ENCODE results near the gene YWHAQ.
A peak's percentile ranks its signal among the peaks of the same experiment; 100 is the strongest.

The YWHAQ gene

DNA sequence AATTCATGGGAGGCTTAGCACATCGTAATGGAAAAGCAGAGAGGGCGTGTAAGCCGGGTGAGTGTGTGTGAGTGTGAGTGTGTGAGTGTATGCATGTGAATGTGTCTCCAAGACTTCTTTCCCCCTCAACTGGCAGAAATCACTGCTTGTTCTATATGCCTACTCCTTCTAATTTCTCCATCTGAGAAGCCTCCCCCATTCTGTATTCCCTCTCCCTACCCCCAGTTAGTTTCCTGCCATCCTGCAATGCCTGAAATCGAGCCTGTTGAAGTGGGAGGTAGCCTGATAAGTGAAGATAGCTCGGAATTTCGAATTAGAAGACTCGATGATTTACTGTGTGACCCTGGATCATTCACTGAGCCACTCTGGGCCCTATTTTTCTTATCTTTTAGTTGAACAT, 30.0 kb upstream of the YWHAQ start:
- H3K36me3 Mint-ChIP-seq: no peaks in the 10 kb centered on the region
- no peaks in the 10 kb centered on the region for H3K9me3 Mint-ChIP-seq
- peak overlapping the region; percentile 11 for H3K27ac Mint-ChIP-seq
- H3K4me1 Mint-ChIP-seq: peaks cover 5% of the 10 kb centered on the region
- no peaks in the 10 kb centered on the region for H3K27me3 Mint-ChIP-seq
- H3K4me3 Mint-ChIP-seq: no peak overlapping the region

DNA sequence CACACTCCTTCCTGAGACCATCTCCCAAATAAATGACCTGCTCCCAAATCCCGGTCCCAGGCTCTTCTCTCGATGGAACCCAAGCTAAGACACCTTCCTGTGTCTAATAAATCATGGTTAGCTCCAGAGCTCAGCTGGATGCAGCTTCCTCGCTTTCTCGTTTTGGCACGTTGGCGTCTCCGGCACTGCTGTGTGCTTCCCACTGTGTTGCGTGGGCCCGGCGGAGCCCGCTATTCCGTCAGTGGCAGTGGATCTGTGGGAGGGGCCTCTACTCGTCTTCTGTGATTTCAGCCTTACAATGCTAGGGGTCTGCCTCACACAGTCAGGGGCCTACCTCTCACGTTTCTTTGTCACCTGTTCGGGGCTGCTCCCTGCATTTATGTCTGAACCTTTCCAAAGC, 29.4 kb upstream of the YWHAQ start:
- H3K4me3 Mint-ChIP-seq: no peak overlapping the region
- peaks cover 5% of the 10 kb centered on the region for H3K4me1 Mint-ChIP-seq
- no peaks in the 10 kb centered on the region for H3K36me3 Mint-ChIP-seq
- H3K9me3 Mint-ChIP-seq: no peaks in the 10 kb centered on the region
- H3K27me3 Mint-ChIP-seq: no peaks in the 10 kb centered on the region
- H3K27ac Mint-ChIP-seq: no peak overlapping the region

DNA sequence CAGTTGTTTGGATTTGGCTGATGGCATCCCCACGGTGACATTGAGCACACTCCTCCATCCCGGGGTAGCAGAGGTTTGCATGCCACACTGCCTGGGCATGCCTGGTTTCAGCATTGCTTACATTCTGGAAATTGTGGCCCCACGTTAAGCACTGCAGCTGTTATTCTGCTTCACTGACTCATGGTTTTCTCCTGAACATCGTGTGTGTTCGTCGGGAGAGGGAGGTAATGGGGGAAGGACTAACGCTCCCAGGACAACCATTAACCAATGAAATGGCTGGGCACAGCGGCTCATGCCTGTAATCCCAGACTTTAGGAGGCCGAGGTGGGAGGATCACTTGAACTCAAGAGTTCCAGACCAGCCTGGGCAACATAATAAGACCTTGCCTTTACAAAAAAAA, 28.2 kb upstream of the YWHAQ start:
- Mint-ChIP-seq H3K9me3 (no peaks in the 10 kb centered on the region), H3K27me3 (no peaks in the 10 kb centered on the region), H3K4me3 (no peak overlapping the region), H3K27ac (no peak overlapping the region), H3K4me1 (peaks cover 5% of the 10 kb centered on the region), H3K36me3 (no peaks in the 10 kb centered on the region)

DNA sequence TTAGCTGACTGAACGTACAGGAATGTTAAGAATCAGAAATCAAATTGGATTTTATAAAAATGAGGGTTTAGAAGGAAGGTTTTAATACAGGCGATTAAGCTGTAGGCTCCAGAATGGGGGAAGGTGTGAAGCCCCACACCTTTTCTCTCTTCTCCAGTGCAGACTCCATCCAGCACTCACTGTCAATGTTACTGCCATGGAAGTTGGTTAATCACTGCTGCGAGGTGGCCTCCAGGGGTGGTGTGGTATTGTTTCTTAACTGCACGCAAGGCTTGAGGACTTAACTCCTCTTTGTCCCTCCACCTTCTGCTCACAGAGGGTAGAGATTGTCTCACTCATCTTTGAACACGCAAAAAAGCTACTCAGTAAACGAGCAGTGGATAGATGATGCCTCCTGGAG, 26.9 kb upstream of the YWHAQ start:
- Mint-ChIP-seq H3K4me3 (no peak overlapping the region), H3K27me3 (no peaks in the 10 kb centered on the region), H3K36me3 (no peaks in the 10 kb centered on the region), H3K9me3 (no peaks in the 10 kb centered on the region), H3K4me1 (peaks cover 5% of the 10 kb centered on the region), H3K27ac (no peak overlapping the region)

DNA sequence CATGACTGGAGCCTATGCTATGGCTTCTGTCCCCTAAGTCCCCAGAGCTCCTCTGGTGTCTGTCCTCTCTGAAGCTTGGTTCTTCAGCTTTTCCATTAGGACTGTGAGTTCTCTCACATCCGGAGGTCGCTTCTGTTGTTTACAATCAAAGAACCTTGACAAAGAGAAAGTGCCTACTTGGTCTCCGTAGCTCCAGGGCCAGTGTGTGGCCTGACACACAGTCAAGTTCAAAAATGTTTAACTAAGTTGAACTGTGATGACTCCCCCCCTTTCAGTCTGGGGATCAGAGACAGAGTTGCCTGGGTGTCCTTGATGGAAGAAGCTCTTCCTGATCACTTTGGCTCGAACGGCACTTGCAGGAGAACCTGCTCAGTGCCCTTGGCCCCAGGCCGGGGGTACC, 26.3 kb upstream of the YWHAQ start:
- no peaks in the 10 kb centered on the region for H3K27me3 Mint-ChIP-seq
- peaks cover 5% of the 10 kb centered on the region for H3K4me1 Mint-ChIP-seq
- H3K36me3 Mint-ChIP-seq: no peaks in the 10 kb centered on the region
- H3K9me3 Mint-ChIP-seq: no peaks in the 10 kb centered on the region
- no peak overlapping the region for H3K27ac Mint-ChIP-seq
- no peak overlapping the region for H3K4me3 Mint-ChIP-seq

DNA sequence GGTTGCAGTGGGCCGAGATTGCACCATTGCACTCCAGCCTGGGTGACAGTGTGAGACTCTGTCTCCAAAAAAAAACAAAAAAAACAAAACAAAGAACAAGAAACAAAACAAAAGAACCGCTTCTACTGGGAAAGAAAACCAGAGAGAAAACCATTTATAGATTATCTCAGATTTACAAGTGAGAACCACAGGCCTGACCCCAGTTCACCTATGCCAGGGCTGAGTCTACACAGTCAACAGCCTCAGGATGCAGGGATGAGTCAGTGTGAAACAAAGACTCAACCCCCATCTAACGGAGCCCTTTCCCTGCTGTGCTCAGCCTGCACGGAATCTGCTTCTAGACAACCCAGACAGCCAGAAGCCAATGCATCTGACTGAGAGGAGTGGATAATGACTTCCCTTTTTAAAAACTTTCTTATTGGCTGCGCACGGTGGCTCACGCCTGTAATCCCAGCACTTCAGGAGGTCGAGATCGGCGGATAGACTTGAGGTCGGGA, 25.5 kb upstream of the YWHAQ start:
- H3K4me3 Mint-ChIP-seq: no peak overlapping the region
- no peaks in the 10 kb centered on the region for H3K27me3 Mint-ChIP-seq
- peaks cover 5% of the 10 kb centered on the region for H3K4me1 Mint-ChIP-seq
- no peaks in the 10 kb centered on the region for H3K36me3 Mint-ChIP-seq
- no peaks in the 10 kb centered on the region for H3K9me3 Mint-ChIP-seq
- H3K27ac Mint-ChIP-seq: no peak overlapping the region

DNA sequence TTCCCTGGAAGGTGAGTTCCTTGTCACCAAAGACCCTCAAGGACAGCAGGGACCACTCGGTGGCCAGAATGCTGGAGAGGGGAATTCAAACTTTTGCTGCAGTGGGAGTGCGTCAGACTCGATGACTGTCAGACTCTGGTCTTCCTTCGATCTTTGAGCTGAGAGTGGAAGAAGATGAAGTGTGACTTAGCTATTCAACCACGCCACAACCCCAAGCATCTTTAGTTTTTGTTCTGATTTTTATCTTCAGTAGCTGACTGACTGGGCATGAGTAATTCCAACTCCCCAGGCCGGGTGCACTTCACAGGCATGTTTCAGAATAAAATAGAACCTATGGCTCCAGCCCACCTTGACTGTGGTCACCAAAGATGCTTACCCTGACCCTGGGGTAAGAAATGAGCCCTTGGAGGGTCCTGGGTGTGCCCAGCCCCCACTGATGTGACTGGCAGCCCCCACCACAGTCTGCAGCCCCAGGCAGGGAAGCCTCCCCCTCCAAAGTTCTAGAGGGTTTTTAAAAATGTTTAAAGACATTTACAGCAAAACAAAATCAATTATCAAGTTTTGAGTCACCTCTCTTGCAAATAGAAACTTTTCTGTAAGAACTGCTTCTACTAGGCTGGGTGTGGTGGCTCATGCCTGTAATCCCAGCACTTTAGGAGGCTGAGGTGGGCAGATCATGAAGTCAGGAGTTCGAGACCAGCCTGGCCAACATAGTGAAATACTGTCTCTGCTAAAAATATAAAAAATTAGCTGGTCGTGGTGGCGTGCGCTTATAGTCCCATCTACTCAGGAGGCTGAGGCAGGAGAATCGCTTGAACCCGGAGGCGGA, 24.9 kb upstream of the YWHAQ start:
- no peak overlapping the region for H3K27ac Mint-ChIP-seq
- H3K27me3 Mint-ChIP-seq: no peaks in the 10 kb centered on the region
- no peak overlapping the region for H3K4me3 Mint-ChIP-seq
- H3K4me1 Mint-ChIP-seq: peaks cover 5% of the 10 kb centered on the region
- no peaks in the 10 kb centered on the region for H3K36me3 Mint-ChIP-seq
- no peaks in the 10 kb centered on the region for H3K9me3 Mint-ChIP-seq

DNA sequence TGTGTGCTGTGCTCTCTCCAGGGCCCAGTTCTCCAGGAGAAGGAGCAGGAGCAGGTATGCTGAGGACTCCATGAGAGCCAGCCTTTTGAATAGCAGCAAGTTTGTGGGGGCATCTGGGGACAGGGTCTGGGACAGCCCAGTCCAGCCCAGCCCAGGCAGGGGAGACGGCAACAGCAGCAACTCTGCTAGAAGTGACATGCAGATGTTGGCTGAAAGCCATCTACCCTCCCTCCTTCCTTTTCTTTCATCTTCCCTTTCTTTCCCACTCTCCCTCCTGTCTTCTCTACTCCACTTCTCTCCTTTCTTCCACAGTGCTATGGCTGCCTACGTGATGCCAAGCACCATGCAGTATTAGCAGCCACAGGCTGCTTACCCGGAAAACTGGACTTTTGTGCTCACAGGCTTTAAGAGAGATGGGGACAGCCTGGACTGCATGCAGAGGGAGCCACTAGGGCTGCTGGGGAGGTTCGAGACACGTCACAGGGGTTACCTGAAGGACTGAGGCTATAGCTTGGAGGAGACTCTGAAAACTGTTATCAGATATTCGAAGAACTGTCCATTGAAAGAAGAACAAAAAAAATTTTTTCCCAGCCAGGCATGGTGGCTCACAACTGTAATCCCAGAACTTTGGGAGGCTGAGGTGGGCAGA, 23.8 kb upstream of the YWHAQ start:
- H3K9me3 Mint-ChIP-seq: no peaks in the 10 kb centered on the region
- peaks cover 5% of the 10 kb centered on the region for H3K4me1 Mint-ChIP-seq
- H3K27me3 Mint-ChIP-seq: no peaks in the 10 kb centered on the region
- no peak overlapping the region for H3K27ac Mint-ChIP-seq
- H3K4me3 Mint-ChIP-seq: no peak overlapping the region
- no peaks in the 10 kb centered on the region for H3K36me3 Mint-ChIP-seq

DNA sequence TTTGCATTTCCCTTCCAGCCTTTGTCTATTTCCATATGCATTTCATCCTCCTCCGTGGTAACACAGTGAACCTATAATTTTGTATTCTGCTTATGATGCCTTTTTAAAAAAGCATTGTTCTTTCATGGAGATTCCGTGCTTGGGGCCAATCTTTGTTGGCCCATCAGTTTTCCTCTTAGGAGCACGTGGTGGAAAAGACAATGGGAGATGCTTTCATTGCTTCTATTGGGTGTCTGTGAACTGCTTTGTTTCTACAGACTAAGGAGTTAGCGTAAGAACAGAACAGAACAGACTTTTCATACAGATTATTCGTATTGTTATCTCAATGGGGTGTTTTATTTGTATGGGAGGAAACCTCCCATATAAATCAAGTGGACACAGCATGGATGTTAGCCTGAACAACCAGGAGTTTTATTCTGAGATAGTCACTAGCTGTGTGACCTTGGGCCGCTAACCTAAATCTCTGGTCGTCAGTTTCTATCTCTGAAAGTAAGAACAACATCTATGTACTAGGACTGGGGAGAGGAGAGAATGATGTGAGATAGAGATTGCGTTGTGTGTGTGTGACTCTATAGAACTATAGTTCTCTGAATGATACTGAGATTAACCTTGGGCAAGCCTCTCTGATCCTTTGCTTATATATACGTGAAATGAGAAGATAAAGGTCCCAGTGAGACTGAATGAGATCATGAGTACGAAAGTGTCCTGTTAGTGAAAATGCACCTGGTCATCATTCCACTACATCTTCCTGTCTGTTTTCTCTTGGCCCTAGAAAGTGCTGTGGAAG, 22.9 kb upstream of the YWHAQ start:
- no peak overlapping the region for H3K27ac Mint-ChIP-seq
- no peaks in the 10 kb centered on the region for H3K36me3 Mint-ChIP-seq
- no peak overlapping the region for H3K4me3 Mint-ChIP-seq
- peaks cover 5% of the 10 kb centered on the region for H3K4me1 Mint-ChIP-seq
- H3K9me3 Mint-ChIP-seq: no peaks in the 10 kb centered on the region
- no peaks in the 10 kb centered on the region for H3K27me3 Mint-ChIP-seq

DNA sequence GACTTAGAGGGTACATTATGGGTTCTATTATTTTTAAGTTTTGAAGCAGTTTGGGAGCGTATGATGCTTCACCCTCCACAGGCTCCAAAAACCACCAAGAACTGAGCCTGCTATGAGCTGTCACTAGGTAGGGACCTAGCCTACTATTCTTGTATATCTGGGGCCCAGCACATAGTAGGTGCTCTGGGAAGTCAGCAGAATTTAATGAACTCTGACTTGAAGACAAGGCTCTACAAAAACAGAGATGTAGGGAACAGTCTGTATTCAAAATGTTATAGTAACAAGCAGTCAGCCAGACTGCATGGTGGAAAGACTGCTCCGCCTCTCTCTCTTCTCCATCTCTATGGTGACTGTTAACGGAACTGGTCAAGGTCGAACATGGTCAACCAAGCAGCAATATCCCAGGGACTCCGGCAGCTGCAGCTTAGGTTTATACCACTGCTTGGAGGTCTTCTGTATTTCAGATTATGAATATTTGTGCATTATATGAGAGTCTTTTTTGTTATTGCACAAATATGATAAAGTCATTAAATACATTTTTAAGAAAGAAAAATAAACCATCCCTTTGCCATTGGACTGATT, 22.2 kb upstream of the YWHAQ start:
- Mint-ChIP-seq H3K4me1 (peaks cover 5% of the 10 kb centered on the region), H3K27me3 (no peaks in the 10 kb centered on the region), H3K4me3 (no peak overlapping the region), H3K36me3 (no peaks in the 10 kb centered on the region), H3K27ac (no peak overlapping the region), H3K9me3 (no peaks in the 10 kb centered on the region)

DNA sequence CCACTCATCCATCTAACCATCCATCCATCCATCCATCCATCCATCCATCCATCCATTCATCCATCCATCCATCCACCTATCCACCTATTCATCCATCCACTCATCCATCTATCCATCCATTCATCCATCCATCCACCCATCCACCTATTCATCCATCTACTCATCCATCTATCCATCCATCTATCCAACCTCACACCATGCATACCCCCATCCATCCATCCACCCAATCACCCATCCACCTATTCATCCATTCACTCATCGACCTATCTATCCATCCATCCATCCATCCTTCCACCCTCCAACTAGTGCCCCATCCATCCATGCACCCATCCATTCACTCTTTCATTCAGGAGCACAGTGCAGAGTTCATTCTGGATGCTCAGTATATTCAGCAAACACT, 21.5 kb upstream of the YWHAQ start:
- peaks cover 5% of the 10 kb centered on the region for H3K4me1 Mint-ChIP-seq
- H3K4me3 Mint-ChIP-seq: no peak overlapping the region
- no peaks in the 10 kb centered on the region for H3K27me3 Mint-ChIP-seq
- no peaks in the 10 kb centered on the region for H3K36me3 Mint-ChIP-seq
- no peaks in the 10 kb centered on the region for H3K9me3 Mint-ChIP-seq
- H3K27ac Mint-ChIP-seq: no peak overlapping the region

DNA sequence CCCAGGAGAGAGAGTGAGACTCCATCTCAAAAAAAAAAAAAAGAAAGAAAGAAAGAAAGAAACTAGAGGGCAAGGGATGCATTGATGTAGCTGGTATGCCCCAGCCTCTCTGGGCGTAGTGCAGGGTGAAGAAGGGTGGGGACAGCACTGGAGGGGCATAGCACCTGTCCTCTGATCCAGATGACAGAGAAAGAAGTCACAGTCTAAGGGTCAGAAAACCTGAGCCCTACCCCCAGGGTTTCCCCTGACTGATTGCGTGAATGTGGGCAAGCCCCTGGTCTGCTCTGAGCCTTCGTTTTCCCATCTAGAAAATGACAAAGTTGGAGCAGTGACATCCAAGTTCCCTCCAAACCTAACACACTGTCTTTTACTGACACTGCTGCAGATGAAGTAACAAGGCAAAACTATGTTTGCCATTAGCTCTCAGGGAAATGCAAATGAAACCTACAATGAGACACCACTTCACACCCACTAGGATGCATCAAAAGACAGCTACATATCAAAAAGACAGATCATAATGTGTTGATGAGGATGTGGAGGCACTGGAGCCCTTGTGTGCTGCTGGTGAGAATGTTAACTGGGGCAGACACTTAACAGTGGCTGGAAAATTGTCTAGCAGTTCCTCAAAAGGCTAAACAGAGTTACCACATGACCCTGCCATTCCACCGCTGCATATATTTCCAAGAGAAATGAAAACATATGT, 19.5 kb upstream of the YWHAQ start:
- no peaks in the 10 kb centered on the region for H3K9me3 Mint-ChIP-seq

DNA sequence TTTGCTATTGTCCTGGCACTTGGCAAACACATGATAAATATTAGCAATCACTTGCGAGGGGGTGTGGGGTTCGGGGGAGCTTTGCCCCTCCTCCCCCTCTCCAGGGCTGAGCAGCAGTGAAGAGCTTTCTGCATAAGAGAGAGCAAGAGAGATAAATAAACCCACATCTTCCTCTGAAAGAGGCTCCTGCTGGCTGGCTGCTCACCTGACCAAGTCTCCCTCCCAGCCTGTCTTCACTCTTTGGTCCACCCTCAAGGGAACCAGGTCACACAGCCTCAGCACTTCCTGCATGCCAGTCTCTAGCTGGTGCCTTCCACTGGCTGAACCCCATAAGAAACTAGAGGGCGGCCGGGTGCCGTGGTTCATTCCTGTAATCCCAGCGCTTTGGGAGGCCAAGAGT, 18.5 kb upstream of the YWHAQ start:
- Mint-ChIP-seq H3K36me3 (no peaks in the 10 kb centered on the region), H3K9me3 (no peaks in the 10 kb centered on the region), H3K4me3 (no peak overlapping the region), H3K27ac (no peak overlapping the region), H3K27me3 (no peaks in the 10 kb centered on the region), H3K4me1 (no peaks in the 10 kb centered on the region)

More for the DNA sequence above, 19.5 kb upstream of the YWHAQ start:
- H3K27me3 Mint-ChIP-seq: no peaks in the 10 kb centered on the region
- no peaks in the 10 kb centered on the region for H3K4me1 Mint-ChIP-seq
- H3K36me3 Mint-ChIP-seq: no peaks in the 10 kb centered on the region
- no peak overlapping the region for H3K4me3 Mint-ChIP-seq
- no peak overlapping the region for H3K27ac Mint-ChIP-seq

DNA sequence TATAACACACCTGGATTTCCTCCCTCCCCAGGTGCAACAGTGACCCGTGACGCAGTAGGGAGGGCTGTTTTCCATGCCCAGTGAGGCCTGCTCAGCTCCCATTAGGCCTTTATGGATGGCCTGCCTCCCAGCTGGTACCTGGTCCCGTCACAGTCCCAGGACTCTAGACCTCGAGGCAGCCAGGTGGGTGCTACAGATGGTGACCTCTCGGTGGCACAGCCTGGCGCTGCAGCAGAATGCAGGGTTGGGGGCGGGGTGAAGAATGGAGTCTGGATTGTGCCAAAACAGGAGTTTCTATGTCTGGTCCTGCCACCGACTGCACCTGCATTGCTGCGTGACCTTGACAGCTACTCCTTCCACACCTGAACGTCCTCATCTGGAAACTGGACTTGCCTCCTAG, 18.0 kb upstream of the YWHAQ start:
- Mint-ChIP-seq H3K9me3 (no peaks in the 10 kb centered on the region), H3K27me3 (no peaks in the 10 kb centered on the region), H3K27ac (no peak overlapping the region), H3K4me1 (no peaks in the 10 kb centered on the region), H3K4me3 (no peak overlapping the region), H3K36me3 (no peaks in the 10 kb centered on the region)

DNA sequence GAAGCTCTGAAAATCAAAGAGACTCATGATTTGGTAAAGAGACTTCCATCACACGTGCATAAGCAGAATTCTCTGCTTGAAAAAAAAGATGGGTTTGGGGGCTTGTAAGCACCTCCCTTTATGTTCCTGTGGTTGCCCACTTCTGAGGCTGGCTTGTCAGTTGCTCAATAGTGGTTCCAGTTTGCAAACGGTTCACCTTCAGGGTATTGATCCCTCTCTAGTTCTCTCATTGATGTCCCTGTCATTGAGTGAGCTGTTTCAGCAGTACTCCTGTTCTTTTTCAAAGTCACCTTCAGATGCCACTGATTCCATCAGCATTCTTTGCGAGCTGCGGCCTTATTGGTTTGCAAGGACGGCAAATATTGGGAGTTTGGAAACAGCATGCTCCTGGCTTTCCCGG, 17.1 kb upstream of the YWHAQ start:
- H3K27me3 Mint-ChIP-seq: no peaks in the 10 kb centered on the region
- H3K27ac Mint-ChIP-seq: no peak overlapping the region

More for the DNA sequence above, 17.1 kb upstream of the YWHAQ start:
- no peak overlapping the region for H3K4me3 Mint-ChIP-seq
- H3K9me3 Mint-ChIP-seq: no peaks in the 10 kb centered on the region
- H3K36me3 Mint-ChIP-seq: no peaks in the 10 kb centered on the region
- no peaks in the 10 kb centered on the region for H3K4me1 Mint-ChIP-seq

Measured in activated naive CD4-positive, alpha-beta T cell treated with anti-CD3 and anti-CD28 coated beads, Interleukin-2, amount 50 U/mL, for 24 hours (primary cell).